ENCODE measurements around the gene ZNF217. TPM values are rescaled to one million over a fixed set of nuclear protein-coding genes. Genes with fewer than 3 reads are reported as not detected.
"Not testable (repeated sequence)": the region's sequence is repeated elsewhere in the genome, so short reads cannot be mapped to it uniquely, and the experiment has no call there.

ZNF217 gene
- total RNA-seq, 4 donors from 2014 or later, result 18.0 to 42.8 (median 27.8) TPM

DNA sequence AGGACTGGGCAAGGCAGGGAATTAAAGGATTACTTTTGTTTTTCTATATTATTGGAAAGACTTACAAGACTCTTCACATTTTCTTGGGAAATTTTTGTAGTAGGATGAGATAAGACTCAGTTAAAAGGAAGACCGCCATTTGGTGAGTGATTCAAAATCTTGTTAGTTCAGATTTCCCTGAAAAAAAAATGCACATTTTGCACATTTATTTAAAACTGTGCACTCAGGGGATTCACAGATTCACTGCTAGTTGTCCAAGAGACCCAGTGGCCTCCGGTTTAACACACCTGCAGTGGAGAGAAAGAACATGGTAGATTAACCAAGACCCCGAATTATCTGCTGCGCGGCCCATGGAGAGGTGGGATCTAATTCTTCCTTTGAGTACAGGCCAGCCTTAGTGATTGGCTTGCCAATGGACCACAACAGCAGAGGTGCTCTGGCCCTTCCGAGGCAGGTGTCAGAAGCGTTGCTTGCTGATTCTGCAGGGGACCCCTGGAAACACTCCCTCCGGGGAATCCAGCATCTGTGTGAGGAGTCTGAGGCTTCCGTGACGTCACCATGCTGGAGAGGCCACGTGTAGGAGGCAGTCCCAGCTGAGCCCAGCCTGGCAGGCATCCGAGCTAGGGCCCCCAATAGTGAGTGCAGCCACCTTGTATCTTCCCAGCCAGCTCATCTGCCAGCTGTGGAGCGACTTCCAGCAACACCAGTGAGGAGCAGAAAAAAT is 68.9 kb downstream of the ZNF217 start:
- H3K9me3 ChIP-seq, result no peaks in the 10 kb centered on the region
- TF ChIP-seq POLR2A (IDR thresholded peaks at IDR 0.05), result no peak
- TF ChIP-seq, protein P1, sequence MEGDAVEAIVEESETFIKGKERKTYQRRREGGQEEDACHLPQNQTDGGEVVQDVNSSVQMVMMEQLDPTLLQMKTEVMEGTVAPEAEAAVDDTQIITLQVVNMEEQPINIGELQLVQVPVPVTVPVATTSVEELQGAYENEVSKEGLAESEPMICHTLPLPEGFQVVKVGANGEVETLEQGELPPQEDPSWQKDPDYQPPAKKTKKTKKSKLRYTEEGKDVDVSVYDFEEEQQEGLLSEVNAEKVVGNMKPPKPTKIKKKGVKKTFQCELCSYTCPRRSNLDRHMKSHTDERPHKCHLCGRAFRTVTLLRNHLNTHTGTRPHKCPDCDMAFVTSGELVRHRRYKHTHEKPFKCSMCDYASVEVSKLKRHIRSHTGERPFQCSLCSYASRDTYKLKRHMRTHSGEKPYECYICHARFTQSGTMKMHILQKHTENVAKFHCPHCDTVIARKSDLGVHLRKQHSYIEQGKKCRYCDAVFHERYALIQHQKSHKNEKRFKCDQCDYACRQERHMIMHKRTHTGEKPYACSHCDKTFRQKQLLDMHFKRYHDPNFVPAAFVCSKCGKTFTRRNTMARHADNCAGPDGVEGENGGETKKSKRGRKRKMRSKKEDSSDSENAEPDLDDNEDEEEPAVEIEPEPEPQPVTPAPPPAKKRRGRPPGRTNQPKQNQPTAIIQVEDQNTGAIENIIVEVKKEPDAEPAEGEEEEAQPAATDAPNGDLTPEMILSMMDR (IDR thresholded peaks at IDR 0.05), result no peak
- H3K27me3 ChIP-seq, result no peaks in the 10 kb centered on the region
- H3K4me3 ChIP-seq (replicated peaks in 1 of 3), result no peak overlapping the region
- no peaks in the 10 kb centered on the region for H3K36me3 ChIP-seq
- no peak for DNase-seq
- intact Hi-C loops (cut with DNase I), result no loop called here
- 79 to 83% methylated on average over 10 to 12 of the region's 13 CpGs for WGBS, 2 donors
- H3K27ac ChIP-seq, result no peak overlapping the region
- H3K4me1 ChIP-seq, result no peaks in the 10 kb centered on the region

GRCh38 chr20:53523615-53524014 is 70.0 kb downstream of the ZNF217 start:
- 93% methylated on average over 2 of the region's 2 CpGs for WGBS, 2 donors

GRCh38 chr20:53522696-53523095 is 70.9 kb downstream of the ZNF217 start:
- 76 to 93% methylated on average over 5 of the region's 5 CpGs for WGBS, 2 donors
- no peak overlapping the region for H3K27ac ChIP-seq
- H3K4me3 ChIP-seq (replicated peaks in 1 of 3), result no peak overlapping the region
- intact Hi-C loops (cut with DNase I), result no loop called here
- no peaks in the 10 kb centered on the region for H3K27me3 ChIP-seq
- TF ChIP-seq, protein P1 (IDR thresholded peaks at IDR 0.05), result no peak
- TF ChIP-seq POLR2A (IDR thresholded peaks at IDR 0.05), result no peak
- H3K9me3 ChIP-seq, result no peaks in the 10 kb centered on the region
- H3K36me3 ChIP-seq, result no peaks in the 10 kb centered on the region
- no peaks in the 10 kb centered on the region for H3K4me1 ChIP-seq
- DNase-seq, result no peak

More at GRCh38 chr20:53523615-53524014, 70.0 kb downstream of the ZNF217 start:
- H3K4me1 ChIP-seq; H3K27ac ChIP-seq; H3K4me3 ChIP-seq (replicated peaks in 1 of 3); H3K36me3 ChIP-seq; DNase-seq; H3K9me3 ChIP-seq; intact Hi-C loops (cut with DNase I); H3K27me3 ChIP-seq: not testable (repeated sequence)

- no peak for DNase-seq
- H3K4me3 ChIP-seq (replicated peaks in 1 of 3), result no peak overlapping the region
- H3K9me3 ChIP-seq, result no peaks in the 10 kb centered on the region
- TF ChIP-seq POLR2A (IDR thresholded peaks at IDR 0.05), result no peak
- no peak overlapping the region for H3K27ac ChIP-seq
- intact Hi-C loops (cut with DNase I), result no loop called here
- H3K4me1 ChIP-seq, result no peaks in the 10 kb centered on the region
- H3K36me3 ChIP-seq, result no peaks in the 10 kb centered on the region
- H3K27me3 ChIP-seq, result no peaks in the 10 kb centered on the region
- WGBS, 2 donors, result 85 to 94% methylated on average over 3 of the region's 3 CpGs
These were observed 71.6 kb downstream of the ZNF217 start for GRCh38 chr20:53522026-53522425.

GRCh38 chr20:53521421-53521820 is 72.2 kb downstream of the ZNF217 start:
- intact Hi-C loops (cut with DNase I); H3K27ac ChIP-seq; H3K27me3 ChIP-seq; H3K9me3 ChIP-seq; H3K4me1 ChIP-seq; H3K36me3 ChIP-seq; DNase-seq; H3K4me3 ChIP-seq (replicated peaks in 1 of 3): not testable (repeated sequence)
- 83 to 91% methylated on average over 5 of the region's 5 CpGs for WGBS, 2 donors

- Histone ChIP-seq H3K9me3 (no peaks in the 10 kb centered on the region), H3K27ac (no peak overlapping the region), H3K27me3 (no peaks in the 10 kb centered on the region), H3K36me3 (no peaks in the 10 kb centered on the region), H3K4me3 (replicated peaks in 1 of 3) (no peak overlapping the region), H3K4me1 (no peaks in the 10 kb centered on the region)
- intact Hi-C loops (cut with DNase I), result no loop called here
- no peak for TF ChIP-seq POLR2A (IDR thresholded peaks at IDR 0.05)
- TF ChIP-seq, protein P1 (IDR thresholded peaks at IDR 0.05), result no peak
- no peak for DNase-seq
- 76 to 83% methylated on average over 13 of the region's 13 CpGs for WGBS, 2 donors
These were observed 76.5 kb downstream of the ZNF217 start for GRCh38 chr20:53517146-53517545.

Small RNAs within 50 kb of the gene (small RNA-seq; reads per million reads assigned to genes)
- gene RF00019, result not detected

All from thyroid gland (tissue), 4 donors.